Putamen (tissue), 1 donor: ENCODE measurements around the gene SEMA4D.
A peak's percentile ranks its signal among the peaks of the same experiment; 100 is the strongest.

Experiments used
- DNase-seq: peaks from one replicate; pipeline ENCODE4 v3.0.0-alpha.2; 2016; ENCODE audit warnings: low spot score

The SEMA4D gene

DNA sequence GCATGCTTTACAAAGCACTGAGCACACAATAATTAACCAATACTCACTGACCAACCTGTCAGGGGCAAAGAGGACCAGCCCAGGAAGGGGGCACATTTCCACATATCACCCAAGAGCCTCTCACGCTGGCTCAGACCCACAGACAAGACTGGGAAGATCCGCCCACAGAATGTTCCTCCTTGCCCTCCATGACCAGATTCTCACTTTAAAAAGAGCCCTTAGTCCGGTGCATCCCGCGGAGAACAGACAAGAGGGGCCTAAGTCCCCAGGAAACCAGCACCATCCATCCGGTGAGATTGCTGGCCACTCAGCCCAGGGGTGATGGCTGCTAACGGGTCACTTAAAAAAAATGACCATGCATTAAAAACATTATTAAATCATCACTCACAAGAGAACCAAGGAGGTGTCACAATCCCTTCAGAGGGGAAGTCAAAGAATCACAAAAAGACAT, 32.9 kb downstream of the SEMA4D start:
- DNase-seq: no peak

DNA sequence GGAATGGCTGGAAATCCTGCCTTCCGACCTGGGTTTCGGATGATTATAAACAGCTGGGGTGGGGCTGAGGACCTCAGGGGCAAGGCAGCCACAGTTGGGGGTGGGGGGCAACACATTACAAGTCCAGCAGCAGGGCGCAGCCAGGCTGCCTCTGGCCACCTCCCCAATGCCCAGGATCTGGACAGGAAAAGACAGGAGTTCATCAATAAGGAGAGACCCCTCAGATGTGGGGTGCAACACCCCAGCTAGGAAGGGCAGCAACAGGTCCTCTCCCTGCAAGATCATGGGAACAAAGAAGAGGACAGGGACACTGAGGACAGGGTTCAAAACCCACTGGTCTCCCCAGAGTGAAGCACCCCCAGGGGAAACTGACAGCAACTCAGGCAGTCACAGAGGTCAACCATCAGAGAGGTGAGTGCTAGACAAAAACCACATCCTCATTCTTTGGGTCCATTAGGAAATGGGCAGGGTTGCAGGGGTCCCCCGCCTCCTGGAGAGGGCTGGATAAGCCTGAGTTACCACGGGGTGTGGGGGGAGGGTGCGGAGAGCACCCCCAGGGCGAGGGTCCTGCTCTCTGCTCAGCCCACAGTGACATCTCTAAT, 33.5 kb downstream of the SEMA4D start:
- DNase-seq: no peak

DNA sequence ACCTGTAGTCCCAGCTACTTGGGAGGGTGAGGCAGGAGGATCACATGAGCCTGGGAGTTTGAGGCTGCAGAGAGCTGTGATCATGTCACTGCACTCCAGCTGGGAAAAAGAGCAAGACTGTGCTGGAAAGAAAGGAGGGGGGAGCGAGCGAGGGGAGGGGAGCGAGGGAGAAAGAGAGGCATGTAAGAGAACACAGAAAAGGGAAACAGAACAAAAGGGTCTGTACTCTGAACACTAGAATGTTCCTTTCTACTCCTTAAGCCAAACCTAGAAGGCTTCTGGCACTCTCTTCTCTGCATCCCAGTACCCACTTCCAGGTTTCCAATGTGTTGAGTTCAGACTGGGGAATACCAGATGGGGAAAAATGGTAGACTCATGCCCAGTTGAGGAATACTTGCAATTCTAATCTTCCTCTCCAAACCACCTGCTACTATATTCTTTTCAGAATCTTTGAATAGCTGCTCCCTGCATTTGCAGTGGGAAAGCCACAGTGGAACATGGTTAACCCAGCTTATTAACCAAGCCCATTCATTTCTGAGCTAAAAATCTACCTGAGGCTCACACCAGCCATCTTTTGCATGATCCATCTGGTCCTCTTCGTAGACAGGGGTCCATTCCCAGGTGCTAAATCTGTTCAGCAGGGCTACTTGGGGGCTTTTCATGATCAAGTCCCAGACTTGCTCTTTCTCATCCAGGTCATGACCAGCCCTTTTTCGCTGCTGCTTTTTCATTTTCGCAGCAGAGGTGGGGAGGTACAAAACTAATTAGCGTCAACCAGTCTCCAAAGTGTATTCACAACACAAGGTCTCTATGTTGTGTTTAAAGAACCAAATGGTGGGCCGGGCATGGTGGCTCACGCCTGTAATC, 34.9 kb downstream of the SEMA4D start:
- no peak for DNase-seq

DNA sequence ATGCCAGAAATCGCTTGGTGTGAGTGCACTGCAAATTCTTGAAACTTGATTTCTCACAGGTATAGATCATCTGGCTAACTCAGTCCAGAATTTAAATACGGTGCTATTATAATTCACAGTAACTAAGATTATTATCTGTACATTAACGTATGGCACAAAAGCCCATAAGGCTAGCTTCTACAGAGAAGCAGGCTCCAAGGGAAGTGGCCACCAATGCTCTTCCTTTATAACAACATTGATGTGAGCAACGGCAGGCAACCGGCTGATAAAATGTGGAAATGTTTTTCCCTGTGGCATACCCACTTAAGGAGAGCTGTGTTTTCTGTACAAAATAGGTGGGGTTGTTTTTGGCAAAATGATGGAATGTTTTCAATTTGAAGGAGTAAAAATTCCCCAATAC, 35.7 kb downstream of the SEMA4D start:
- DNase-seq: no peak

DNA sequence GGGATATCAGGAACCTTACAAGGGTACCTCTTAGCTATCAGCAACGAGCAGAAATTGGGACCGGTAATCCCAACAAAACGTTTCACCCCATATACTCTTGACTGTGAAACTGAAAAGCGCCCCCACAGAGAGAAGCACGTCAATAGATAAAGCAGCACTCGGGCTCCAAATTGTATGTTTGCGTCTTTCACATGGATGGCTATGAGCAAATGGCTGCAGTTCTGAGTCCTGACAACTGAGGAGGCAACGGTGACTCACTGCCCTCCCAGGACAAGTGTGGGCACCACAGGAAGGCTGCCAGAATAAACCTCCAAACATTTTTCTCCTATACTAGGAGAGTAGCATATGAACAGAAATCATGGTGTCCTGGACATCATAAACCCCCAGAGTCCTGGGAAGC, 36.6 kb downstream of the SEMA4D start:
- DNase-seq: no peak

DNA sequence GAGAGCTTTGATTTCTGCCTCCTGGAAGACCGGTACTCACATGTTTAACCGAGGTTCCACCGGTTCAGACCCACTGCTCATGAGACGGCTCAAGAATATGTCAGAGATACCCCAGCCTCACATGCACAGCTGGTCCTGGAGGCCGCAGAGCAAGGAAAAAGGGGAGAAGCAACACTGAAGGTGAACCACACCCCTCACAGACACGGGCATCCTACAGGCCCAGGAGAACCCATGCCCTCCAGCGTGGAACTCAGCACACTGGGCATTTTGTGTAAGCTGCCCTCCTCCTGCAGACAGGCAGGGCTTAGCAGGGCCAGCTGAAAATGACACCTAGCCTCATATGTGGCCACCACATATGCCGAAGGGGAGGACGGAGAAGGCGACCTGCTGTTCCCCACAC, 37.4 kb downstream of the SEMA4D start:
- DNase-seq: no peak

DNA sequence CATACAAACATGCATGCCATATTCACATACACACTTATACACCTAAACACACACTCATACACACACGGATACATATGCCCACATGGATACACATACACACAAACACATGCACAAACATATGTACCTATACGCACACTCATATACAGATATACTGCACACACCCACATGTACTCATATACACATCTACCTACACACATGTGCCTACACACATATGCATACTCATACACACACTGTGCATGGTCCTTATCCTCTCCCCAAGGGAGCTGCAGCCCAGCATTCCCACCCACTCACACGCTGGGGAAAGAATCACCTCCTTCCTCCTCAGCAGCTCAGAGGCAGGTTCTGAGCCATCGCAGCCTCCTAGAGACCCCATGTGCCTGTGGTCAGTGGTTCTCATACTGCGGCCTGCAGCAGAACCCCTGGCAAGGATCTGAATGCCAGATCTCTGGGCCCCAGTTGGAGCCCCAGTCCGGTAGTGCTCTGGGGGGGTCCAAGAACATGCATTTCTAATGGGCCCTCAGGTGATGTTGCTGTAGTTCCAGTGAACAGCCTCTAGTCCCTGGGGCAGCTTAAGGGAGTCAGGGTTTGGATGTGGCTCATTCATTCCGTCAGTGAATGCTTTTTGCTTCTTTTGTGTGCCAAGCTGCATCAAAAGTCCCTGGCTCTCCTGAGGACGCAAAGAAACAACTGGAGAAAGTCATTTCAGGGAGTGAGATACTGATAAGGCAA, 39.0 kb downstream of the SEMA4D start:
- DNase-seq: no peak

DNA sequence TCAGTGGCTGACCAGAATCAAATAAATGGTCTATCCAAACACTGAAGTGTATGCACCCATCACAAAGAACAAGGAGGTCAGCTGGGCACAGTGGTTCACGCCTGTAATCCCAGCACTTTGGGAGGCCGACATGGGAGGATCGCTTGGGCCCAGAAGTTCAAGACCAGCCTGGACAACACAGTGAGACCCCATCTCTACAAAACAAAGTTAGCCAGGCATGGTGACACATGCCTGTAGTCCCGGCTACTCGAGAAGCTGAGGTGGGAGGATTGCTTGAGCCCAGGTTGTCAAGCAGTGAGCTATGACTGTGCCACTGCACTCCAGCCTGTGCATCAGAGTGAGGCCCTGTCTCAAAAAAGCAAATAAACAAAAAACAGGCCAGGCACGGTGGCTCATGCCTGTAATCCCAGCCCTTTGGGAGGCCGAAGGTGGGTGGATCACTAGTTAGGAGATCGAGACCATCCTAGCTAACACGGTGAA, 40.5 kb downstream of the SEMA4D start:
- no peak for DNase-seq

DNA sequence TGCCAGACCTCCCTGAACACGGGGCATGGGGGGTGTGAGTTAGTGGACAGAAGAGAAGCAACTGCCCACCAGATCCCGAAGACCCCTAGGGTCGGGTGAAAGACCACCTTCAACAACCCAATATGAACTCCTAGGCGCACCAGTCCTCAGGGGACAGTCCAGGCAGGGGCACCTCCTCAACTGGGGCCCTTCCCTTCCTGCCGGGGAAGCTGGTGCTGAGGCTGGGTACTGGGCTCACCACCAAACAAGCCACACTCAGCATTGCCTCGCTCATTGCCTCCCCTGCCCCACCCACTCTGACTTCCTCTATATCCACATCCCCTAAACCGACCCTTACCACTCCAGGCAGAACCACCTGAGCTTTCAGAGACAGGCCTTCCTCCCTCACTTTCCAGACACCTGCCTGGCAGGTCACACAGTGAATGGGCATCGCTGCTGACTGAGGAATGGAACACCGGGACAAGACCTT, 42.5 kb downstream of the SEMA4D start:
- DNase-seq: no peak

DNA sequence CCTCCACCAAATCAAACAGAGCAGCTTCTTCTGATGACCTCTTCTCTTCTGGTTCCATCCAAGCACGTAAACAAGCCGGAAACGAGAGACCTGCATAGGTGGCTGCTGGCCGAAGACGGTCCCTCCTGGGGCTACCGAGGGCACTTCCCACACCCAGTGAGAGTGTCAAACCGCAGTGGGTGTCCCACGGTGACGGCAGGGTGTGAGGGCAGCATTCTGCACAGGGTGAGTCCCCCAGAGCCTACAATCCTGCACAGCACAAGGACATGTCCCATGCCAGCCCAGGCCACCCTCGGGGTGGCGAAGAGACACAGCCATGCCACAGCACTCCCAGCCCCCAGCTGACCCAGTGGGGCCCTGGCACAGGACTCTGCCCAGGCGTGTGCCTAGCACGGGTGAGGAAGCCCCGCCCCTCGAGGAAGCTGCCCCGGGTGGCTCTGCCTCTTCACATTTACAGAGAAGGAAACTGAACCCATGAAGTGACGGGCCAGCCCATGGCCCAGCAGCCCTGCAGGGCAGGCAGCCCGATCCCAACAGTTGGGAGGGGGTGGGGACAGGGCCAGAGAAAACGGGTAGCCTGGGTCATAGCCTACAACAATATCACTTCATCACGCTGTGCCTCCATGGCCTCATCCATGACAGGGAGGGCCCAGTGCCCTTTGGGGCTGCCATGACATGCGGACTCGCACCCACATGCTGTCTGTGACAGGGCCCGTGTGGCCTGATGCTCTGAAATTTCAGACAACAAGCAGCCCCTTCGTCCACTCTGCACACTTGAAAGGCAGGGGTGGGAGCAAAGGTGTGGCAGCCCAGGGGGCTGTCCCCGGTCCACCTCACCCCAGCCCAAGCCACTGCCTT, 43.2 kb downstream of the SEMA4D start:
- no peak for DNase-seq

DNA sequence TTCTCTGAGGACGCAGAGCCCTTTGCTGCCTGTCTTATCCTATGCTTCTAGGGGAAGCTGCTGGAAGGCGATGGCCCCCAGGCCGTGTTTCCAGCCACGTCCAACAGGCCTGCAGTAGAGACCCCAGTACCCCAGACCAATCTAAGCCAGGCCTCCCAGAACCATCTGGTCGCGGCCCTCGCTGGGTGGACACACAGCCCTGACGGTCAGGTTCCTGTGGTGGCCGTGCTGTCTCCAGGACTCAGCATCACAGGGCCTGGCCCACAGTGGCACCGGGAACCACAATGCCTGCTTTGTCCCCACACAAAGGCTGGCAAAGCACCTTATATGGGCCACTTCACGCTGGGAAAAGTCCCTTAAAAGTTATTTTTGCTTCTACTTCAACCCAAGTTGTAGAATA, 44.5 kb downstream of the SEMA4D start:
- peak; percentile 82 for DNase-seq

DNA sequence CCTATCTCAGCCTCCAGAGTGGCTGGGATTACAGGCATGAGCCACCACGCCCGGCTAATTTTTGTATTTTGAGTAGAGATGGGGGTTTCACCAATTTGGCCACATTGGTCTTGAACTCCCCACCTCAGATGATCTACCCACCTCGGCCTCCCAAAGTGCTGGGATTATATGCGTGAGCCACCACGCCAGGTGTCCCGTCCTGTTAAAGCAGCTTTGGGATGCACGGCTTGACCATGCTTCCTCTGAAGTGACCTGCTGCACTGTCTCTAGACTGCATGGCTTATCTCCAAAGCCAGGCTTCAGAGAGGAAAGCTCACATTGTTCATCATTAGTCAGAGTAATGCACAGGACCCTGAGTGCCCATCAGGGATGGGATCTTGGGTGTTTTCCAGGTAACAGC, 45.4 kb downstream of the SEMA4D start:
- no peak for DNase-seq

DNA sequence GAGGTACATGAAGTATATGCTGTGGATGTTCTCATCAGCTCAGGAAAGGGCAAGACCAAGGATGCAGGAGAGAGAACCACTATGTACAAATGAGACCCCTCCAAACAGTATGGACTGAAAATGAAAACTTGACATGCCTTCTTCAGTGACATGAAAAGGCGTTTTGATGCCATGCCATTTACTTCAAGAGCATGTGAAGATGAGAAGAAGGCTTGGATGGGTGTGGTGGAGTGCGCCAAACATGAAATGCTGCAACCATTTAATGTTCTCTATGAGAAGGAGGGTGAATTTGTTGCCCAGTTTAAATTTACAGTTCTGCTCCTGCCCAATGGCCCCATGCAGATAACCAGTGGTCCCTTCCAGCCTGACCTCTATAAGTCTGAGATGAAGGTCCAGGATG, 47.7 kb downstream of the SEMA4D start:
- DNase-seq: no peak

DNA sequence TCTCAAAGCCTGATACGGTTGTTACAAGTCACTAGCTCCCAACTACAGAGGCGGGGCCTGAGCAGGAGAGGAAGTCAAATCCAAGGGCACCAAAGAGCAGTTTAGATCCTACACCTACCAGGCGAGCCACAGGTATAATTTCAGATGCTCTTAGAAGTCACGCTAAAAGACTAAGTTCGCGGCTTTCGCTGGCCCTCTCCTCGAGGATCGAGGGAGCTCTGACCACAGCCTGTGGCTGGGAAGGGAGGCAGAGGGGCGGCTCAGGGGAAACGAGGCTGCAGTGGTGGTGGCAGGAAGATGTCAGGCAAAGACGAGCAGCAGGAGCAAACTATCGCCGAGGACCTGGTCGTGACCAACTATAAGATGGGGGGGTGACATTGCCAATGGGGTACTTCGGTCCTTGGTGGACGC, 48.6 kb downstream of the SEMA4D start:
- DNase-seq: no peak

DNA sequence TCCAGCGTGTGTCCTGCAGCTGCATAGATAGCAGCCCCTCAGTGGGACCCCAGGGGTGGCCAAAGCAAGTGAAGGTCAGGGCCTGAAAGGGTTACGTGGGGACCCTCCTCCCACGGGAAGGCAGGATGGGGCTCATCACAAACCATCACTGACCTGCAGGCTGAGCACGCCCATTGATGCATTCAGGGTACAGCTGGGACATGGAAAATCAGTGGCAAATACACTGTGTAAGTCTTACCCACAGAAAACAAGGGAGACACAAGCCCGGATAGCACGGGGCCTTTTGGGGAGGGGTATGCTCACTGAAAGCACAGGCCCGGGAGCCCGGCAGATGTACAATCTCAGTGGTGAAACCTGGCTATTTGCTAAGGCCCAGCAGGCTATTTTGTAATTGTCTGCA, 49.1 kb downstream of the SEMA4D start:
- no peak for DNase-seq

DNA sequence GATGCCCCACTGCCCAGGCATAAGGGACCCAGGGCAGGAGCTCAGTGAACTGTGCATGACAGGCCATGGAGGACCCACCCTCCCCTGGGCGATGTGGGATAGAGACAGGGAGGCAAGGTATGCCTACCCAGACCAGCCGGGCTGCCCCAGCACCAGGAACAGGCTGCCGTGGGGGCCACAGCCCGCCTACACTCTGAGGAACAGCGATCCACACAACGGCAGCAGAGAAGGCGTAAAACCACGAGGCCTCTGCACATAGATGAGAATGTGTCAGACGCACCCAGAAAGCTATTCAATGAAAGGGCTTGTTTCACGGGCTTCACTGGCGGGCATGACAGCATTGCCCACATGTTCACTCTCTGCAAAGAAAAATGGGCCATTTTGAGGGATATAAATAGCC, 49.5 kb downstream of the SEMA4D start:
- DNase-seq: peak; percentile 96

DNA sequence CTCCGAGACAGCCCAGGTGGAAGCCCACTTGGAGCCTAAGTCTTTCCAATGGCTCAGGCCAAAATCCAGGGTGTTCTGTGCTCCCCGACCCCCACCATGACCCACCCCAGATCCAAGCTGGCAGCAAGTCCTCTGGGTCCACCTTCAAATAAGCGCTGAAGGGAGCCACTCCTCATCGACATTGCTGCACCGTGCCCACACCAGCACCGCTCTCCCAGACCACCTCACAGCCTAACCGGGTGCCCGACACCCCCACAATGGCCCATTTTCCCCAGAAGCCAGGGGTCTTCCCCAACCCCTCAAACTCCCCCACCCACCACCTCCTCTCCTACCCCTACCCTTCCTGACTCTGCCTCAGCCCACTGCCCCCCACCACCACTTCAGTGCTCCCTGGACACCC, 50.5 kb downstream of the SEMA4D start:
- no peak for DNase-seq

DNA sequence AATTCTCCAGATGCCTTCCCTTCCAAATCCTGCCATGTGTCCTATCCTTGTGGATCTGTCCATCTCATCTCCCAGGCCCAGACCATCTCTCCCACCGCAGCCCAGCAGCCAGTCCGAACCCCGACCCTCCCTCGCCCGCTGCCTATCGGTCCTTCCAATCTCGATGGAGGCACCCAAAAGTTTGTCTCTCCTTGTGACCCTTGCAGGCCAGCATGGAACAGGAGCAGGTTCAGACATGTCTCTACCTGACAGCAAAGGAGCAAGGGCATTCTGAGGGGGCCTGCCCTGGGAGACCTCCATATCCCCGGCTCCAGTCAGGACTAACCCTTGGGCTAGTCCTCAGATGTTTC, 51.0 kb downstream of the SEMA4D start:
- no peak for DNase-seq

DNA sequence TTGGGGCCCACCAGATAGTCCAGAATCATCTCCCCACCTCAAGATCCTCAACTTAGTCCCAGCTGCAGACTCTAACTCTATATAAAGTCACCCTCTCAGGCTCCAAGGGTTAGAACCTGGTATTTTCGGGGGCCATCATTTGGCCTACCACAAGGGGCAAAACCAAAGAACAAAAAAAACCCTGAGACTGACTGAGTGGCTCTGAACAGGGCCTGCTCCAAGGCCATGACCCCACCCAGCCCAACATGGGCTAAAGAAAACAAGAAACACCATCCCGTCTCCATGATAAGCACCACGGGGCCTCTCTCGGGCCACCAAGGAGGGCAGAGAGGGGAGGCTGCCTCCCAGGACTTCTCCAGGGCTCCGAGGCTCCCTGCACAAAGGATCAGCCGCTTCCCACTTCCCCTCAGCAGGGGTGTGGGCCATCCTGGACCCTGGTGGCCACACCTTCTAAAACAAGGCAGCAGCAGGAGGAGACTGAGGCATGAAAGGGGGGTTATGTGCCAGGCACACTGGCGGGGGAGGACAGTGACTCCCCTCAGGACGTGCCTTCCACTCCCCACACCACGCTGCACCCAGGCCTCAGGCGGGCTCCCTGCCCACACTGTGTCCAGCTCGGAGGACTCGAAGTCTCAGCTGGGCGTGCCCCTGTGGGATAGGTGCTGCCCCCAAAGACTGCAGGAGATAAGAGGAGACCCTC, 51.5 kb downstream of the SEMA4D start:
- DNase-seq: no peak

DNA sequence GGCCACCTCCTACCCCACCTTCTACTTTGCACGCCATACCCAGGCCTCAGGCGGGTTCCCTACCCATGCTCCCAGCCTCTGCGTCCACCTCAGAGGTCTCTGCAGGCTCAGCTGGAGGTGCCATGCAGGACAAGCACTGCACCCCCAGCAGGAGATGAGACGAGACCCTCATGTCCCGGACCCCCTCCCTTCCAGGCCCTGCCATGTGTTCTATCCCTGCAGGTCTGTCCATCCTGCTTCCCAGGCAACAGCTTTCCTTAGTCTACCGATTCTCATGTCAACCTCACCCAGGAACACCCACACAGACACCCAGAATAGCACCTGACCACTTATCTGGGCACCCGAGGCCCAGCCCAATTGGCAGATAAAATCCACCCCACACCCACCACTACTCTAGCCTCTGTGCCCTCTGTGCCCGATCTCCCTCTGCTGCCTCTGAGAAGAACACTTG, 52.1 kb downstream of the SEMA4D start:
- DNase-seq: no peak
